ENCODE results near the gene ITGAL.

DNA sequence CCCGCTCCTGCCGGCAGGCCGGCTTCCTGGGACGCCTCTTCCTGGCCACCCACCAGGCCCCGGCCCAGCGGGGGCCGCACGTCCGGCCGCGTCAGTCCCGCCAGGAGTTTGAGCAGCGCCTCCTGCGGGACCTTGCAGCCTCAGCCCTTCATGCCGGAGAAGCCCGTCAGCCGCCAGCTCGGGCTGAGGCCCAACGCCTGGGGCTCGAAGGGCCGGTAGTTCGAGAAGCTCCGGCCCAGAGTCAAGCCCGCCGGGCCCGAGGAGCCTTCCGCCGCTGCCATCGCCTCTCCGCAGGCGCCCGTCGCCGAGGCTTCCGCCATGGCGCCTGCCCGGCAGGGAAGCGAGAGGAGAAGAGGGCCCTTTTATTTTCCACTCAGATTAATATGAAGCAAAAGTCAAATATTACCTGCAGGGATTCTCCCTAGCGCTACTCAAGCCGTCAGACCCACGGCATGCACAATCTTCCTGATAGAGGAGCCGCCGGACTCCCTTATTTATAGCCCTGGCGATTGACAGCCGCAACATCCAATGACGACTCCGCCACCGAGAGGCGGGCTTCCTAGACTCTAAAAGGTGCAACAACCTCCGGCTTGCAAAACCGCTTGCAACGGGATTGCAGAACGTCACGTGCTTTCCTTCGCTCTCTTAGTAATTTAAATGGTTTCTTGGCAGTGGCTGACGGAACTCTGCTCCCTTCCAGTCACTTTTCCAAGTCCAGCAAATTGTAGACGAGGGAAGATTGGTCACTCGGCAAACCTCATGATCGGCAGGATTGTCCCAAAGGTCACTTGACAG is 26.9 kb upstream of the ITGAL start, which contains the start of gene SEPHS2:
- TF ChIP-seq CREB1 (IDR thresholded peaks at IDR 0.05; ENCODE audit: low read depth) (peak; percentile 14; the same call in 1 of the 2 replicates), RAD21 (IDR thresholded peaks at IDR 0.05; ENCODE audit: low read depth) (no peak), EP300 (IDR thresholded peaks at IDR 0.05; ENCODE audit: borderline replicate concordance) (no peak)
